GM12873 (cell line): ENCODE data around the gene CTIF.

Experiments
- TF ChIP-seq, protein P1 (sequence below): IDR thresholded peaks from 2 replicates; pipeline ENCODE4 v1.5.1; 2012; ENCODE audit warnings: low read depth, mild to moderate bottlenecking, moderate library complexity, low read length, control low read depth; ENCODE audit not compliant: insufficient read depth; ENCODE audit errors: missing control alignments

Gene CTIF

DNA sequence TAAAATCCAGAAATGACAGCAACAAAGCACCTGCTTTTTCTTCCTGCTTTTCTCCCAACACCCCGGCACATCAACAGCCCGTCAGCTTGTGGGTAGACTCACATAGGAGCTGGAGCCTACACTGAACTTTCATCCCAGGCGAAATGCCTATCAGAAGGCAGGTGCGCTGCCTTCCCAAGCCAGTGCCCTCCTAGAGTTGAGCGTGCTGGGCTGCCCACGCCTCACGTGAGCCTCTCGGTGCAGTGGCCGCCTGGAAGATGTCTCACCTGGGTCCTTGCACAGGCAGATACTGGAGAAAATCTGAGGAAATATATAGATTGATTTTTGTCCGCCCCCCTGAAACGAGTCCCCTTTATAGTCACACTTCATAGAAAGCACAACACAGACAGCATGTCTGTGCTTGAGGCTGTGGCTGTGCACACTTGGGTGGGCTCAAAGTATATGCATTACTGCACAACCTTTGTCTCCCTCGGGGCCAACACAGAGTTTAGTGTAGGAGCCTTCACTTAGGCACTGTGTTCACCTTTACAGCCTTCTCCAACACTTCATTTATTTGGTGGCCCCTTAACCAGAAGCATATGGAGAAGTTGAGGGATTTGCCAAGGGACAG lies 299.4 kb downstream of the CTIF start:
- TF ChIP-seq, protein P1, sequence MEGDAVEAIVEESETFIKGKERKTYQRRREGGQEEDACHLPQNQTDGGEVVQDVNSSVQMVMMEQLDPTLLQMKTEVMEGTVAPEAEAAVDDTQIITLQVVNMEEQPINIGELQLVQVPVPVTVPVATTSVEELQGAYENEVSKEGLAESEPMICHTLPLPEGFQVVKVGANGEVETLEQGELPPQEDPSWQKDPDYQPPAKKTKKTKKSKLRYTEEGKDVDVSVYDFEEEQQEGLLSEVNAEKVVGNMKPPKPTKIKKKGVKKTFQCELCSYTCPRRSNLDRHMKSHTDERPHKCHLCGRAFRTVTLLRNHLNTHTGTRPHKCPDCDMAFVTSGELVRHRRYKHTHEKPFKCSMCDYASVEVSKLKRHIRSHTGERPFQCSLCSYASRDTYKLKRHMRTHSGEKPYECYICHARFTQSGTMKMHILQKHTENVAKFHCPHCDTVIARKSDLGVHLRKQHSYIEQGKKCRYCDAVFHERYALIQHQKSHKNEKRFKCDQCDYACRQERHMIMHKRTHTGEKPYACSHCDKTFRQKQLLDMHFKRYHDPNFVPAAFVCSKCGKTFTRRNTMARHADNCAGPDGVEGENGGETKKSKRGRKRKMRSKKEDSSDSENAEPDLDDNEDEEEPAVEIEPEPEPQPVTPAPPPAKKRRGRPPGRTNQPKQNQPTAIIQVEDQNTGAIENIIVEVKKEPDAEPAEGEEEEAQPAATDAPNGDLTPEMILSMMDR = no peak

DNA sequence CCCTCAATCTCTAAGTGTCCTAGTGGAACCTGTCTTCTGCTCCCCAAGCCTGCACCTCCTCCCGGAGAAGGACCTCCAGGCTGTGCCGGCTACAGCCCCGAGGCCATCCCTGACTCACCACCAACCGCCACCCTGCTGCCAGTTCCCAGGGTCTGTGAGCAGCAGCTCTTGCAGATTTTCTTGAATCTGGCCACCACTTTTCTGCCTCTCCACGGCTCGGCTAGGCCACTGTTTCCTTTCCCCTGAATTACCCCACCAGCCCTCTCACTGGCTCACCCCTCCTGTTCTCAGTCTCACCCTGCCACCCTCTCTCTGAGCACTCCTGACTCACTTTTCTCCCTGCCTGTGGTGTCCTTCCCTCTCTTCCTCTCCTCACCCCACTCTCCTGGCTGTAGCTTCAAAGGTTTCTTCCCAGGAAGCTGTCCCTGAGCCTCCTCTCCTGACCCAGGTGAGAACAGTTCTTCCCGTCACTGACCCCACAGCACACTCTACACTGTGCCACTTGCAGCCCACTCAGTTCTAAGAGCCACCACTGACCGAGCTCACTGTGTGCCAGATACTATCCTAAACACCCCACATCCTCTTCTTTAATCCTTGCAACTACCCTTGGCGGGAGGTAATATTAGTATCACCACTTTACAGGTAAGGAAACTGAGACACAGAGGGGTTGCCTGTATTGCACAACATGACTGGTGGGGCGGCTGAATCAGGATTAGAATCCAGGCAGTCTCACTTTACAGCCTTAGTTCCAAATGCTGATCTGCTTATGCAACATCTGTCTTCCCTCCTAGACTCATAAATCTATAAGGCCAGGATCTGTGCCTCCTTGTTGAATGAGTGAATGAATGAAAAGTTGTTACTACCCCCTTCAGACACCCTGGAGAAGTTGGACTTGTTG lies 300.3 kb downstream of the CTIF start:
- TF ChIP-seq, protein P1 = no peak

DNA sequence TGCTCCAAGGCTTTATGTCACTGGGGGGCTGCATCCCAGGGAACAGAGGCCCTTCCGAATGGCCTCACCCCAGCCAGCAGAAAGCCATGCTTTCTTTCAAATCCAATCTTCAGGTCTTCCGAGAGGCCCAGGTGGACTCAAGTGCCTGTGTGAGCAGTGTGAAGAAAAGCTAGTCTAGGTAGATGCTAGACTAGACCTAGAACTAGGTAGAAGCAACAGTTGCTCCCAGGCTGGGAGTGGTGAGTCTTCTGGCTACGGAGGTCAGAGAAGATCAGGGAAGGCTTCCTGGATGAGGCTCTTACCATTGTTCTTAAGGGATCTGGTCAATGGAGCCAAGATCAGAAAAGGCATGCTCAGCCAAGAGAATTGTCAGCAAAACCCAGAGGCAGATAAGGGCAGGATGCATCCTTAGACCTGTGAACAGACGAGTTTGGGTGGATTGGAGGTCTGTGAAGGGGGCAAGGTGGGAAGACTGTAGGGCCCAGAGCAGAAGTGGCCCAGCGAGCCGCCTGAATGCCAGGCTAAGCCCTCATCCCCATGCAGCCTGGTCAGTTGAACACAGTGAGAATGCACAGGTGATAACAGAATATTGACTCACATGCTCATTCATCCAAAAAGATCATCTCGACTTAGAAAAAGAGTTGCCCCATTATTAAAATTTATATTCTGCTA lies 301.1 kb downstream of the CTIF start:
- TF ChIP-seq, protein P1 = no peak

DNA sequence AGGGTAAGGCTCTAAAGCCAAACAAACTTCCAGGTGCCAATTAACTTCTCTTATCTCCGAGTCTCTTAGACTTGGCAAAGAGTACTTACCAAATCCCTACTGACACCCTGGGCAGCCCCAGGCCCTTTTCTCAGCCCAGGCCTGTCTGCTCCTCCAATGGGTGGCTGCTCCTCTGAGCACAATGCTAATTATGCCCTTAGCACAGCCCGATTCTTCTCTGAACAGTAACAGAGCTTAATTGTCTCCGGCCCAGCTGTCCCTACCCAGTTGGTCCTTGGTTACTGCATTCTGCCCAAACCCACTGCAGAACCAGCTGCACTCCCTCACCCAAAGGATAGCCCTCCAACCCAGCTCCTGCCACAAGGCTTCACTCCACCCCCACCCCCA lies 301.7 kb downstream of the CTIF start:
- TF ChIP-seq, protein P1 = no peak

DNA sequence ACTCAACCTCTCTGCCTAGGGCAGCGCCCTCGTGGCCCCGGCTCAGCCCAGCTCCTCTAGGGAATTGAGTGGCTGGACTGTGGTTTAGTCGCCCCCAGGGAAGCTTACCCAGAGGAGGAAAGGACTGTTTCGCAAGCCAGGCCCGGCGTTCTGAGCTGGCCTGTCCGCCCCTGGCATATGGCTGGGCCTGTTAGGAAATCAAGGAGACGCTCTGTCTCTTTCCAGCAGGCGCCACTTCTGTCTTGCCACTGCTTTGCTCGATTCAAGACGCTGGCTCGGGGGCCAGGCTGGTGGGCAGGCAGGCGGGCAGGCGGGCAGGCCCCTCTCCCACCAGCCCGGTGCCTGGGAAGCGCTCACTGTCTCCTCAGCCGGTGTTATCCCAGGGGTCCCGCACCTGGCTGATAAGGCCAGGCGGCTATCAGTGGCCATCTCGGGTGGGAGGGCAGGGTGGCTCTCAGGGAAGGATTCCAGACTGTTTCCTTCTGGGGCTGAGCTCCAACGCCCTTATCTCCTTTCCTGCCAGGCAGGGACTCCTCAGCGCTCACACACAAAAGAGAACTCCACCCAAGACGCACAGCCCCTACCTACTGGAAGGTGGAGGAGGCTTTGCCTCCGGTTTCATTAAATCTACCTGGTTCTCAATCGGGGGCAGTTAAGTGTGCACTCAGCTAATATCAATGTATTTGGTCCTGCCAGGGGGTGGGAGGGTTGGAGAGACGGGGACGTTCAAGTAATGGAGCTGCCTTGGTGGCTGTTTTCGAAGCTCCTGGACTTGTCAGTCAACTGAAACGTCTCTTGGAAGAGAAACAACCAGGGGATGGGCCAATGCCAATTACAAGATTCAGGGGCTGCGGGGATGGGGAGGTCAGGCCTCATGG lies 302.8 kb downstream of the CTIF start:
- TF ChIP-seq, protein P1 = no peak

DNA sequence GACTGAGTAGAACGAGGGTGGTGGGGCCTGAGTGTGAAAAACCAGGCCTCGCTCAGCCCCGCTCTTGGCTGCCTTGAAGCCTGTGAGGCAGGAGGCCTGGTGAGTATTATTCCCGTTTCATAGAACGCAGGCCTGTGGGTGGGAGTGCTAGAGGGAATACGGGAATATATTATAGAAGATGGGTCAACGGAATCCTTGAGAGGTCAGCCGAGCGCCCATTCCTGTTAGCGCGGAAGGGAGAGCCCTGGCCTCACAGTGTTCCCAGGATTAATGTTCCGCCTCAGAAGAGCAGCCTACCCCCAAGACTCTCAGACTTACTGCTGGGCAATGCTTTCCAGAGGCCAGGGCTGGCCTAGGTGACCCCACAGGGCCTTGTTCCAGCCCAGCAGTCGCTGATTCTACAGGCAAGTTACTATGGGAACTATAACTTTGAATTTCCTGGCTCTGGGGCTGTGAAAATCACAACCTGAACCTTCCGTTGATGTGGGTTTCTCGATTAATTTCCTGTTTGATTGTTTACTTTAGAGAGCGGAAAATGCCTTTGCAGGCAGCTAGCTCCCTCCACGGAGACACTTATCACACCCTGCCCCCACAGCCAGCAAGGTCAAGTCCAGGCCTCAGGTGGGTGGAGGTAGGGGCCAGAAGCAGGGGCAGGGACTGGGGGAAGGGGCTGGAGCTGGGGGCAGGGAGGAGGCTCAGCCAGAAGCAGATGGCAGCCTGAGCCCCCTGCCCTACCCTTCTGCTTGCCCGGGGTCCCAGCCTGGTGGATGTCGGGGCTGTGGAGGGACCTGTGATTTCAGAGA lies 303.6 kb downstream of the CTIF start:
- TF ChIP-seq, protein P1 = no peak
